GM12891 (cell line): ENCODE measurements around the gene SINHCAF.

ENCODE experiments used
- PAX5 ChIP-seq: IDR thresholded peaks from 2 replicates; pipeline ENCODE4 v1.6.1; 2011; ENCODE audit warnings: low read length, moderate library complexity, mild to moderate bottlenecking; ENCODE audit not compliant: insufficient read depth, severe bottlenecking
- POLR2A ChIP-seq: IDR thresholded peaks from 2 replicates; pipeline ENCODE4 v1.6.1; 2011; ENCODE audit warnings: low read depth, low read length, control low read depth
- POLR2AphosphoS5 ChIP-seq: IDR thresholded peaks from 2 replicates; pipeline ENCODE4 v1.6.1; 2011; ENCODE audit warnings: low read depth, low read length, control low read depth
- POU2F2 ChIP-seq: IDR thresholded peaks from 2 replicates; pipeline ENCODE4 v1.6.1; 2011; ENCODE audit warnings: low read depth, mild to moderate bottlenecking, control low read depth, low read length, moderate library complexity
- SPI1 ChIP-seq: IDR thresholded peaks from 2 replicates; pipeline ENCODE4 v1.6.1; 2011; ENCODE audit warnings: low read depth, low read length, control low read depth
- TAF1 ChIP-seq: IDR thresholded peaks from 2 replicates; pipeline ENCODE4 v1.6.1; 2011; ENCODE audit warnings: low read depth, low read length, control low read depth

GRCh38 chr12:31275491-31275890 is 50.5 kb downstream of the SINHCAF start:
- TF ChIP-seq PAX5 = no peak
- no peak for TF ChIP-seq POLR2A
- TF ChIP-seq TAF1 = no peak
- no peak for TF ChIP-seq POLR2AphosphoS5
- no peak for TF ChIP-seq SPI1
- no peak for TF ChIP-seq POU2F2
